ENCODE data around the gene ANAPC15.
A peak's percentile ranks its signal among the peaks of the same experiment; 100 is the strongest.

Gene ANAPC15

DNA sequence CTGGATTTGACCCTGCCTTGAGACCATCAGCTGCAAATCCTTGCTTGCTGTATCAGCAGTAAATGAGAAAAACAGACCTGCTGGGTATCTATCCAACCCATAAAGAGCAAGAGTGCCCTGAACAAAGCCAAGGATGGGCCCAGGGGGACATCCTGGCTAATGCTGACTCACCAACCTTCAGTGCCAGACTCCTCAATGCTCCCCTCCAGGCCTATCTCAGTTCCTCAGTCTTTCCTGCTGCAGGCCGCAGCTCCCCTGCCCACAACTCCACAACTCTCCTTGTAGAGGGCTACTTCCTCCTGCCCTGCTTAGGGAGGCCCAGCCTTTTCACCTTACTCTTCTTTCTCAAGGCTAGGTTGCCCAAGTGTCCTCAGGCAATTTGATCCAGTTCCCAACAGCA is 12.0 kb downstream of the ANAPC15 start:
- Histone ChIP-seq H3K4ac (ENCODE audit: low read depth in 1 of 2, low read length in 2 of 2) (no peak overlapping the region), H3K36me3 (ENCODE audit: control insufficient read depth in 1 of 2, insufficient read depth in 2 of 2, low read depth in 1 of 2, low read length in 2 of 2) (peaks cover 27 to 49% of the 10 kb centered on the region in 2 experiments), H2BK15ac (ENCODE audit: low read depth, poor library complexity, severe bottlenecking) (no peak overlapping the region), H2BK12ac (ENCODE audit: low read length in 2 of 2) (no peak overlapping the region), H3K14ac (ENCODE audit: low read length in 2 of 2) (no peak overlapping the region), H3K9ac (ENCODE audit: low read length) (peak overlapping the region; percentile 99), H3K18ac (ENCODE audit: low read depth in 1 of 2, low read length in 2 of 2) (no peak overlapping the region), H3K4me3 (ENCODE audit: insufficient read depth in 1 of 2, low read depth in 1 of 2, low read length in 2 of 2) (peak overlapping the region in 1 of 2 experiments; percentile 88), H2AFZ (ENCODE audit: low read depth, low read length) (no peak overlapping the region), H2AK5ac (ENCODE audit: low read length, severe bottlenecking) (no peak overlapping the region), H4K8ac (ENCODE audit: low read length) (no peak overlapping the region), H3K4me1 (ENCODE audit: control insufficient read depth, insufficient read depth, low read depth, low read length) (peaks cover 10% of the 10 kb centered on the region), H3K27me3 (ENCODE audit: control insufficient read depth in 1 of 2, insufficient read depth in 1 of 2, low read length in 2 of 2) (no peaks in the 10 kb centered on the region), H2BK5ac (ENCODE audit: low read depth, low read length, poor library complexity, severe bottlenecking) (no peak overlapping the region), H3K27ac (ENCODE audit: low read length, poor library complexity, severe bottlenecking) (no peak overlapping the region), H3K9me3 (ENCODE audit: control insufficient read depth, low read length) (no peaks in the 10 kb centered on the region), H3K79me1 (replicated peaks; ENCODE audit: low read length, poor library complexity, severe bottlenecking) (peaks cover 38% of the 10 kb centered on the region), H3K4me2 (ENCODE audit: low read length, poor library complexity, severe bottlenecking) (no peak overlapping the region), H2BK120ac (ENCODE audit: low read depth, low read length) (no peak overlapping the region), H3K23ac (ENCODE audit: low read length in 2 of 2) (no peak overlapping the region), H4K91ac (ENCODE audit: low read length) (no peak overlapping the region)
- 100% methylated on average over 1 of the region's 1 CpG for WGBS
- DNase-seq: no peak

DNA sequence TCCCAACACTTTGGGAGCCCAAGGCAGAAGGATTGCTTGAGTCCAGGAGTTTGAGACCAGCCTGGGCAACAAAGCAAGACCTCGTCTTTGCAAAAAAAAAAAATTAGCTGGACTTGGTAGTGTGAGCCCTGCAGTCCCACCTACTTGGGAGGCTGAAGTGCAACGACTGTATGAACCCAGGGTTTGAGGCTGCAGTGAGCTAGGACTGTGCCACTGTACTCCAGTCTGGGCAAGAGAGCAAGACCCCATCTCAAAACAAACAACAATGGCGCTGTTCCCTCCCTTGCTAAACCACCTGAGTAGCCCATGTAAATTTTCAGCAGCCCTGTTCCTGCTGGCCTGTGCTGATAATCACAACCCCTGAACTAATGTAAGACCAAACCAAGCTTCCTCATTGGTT is 12.5 kb downstream of the ANAPC15 start:
- peak overlapping the region; percentile 99 for H3K9ac ChIP-seq (ENCODE audit: low read length)
- H3K4me1 ChIP-seq (ENCODE audit: control insufficient read depth, insufficient read depth, low read depth, low read length): peaks cover 10% of the 10 kb centered on the region
- H3K18ac ChIP-seq (ENCODE audit: low read depth in 1 of 2, low read length in 2 of 2): no peak overlapping the region
- H2BK120ac ChIP-seq (ENCODE audit: low read depth, low read length): no peak overlapping the region
- no peak overlapping the region for H2AFZ ChIP-seq (ENCODE audit: low read depth, low read length)
- no peak overlapping the region for H2BK5ac ChIP-seq (ENCODE audit: low read depth, low read length, poor library complexity, severe bottlenecking)
- H2BK15ac ChIP-seq (ENCODE audit: low read depth, poor library complexity, severe bottlenecking): no peak overlapping the region
- no peak overlapping the region for H4K91ac ChIP-seq (ENCODE audit: low read length)
- H3K4me3 ChIP-seq (ENCODE audit: insufficient read depth in 1 of 2, low read depth in 1 of 2, low read length in 2 of 2): peak overlapping the region in 1 of 2 experiments; percentile 88
- H3K4ac ChIP-seq (ENCODE audit: low read depth in 1 of 2, low read length in 2 of 2): no peak overlapping the region
- no peak overlapping the region for H2BK12ac ChIP-seq (ENCODE audit: low read length in 2 of 2)
- no peaks in the 10 kb centered on the region for H3K27me3 ChIP-seq (ENCODE audit: control insufficient read depth in 1 of 2, insufficient read depth in 1 of 2, low read length in 2 of 2)
- no peak overlapping the region for H3K23ac ChIP-seq (ENCODE audit: low read length in 2 of 2)
- peaks cover 40% of the 10 kb centered on the region for H3K79me1 ChIP-seq (replicated peaks; ENCODE audit: low read length, poor library complexity, severe bottlenecking)
- no peak for DNase-seq
- no peaks in the 10 kb centered on the region for H3K9me3 ChIP-seq (ENCODE audit: control insufficient read depth, low read length)
- H3K27ac ChIP-seq (ENCODE audit: low read length, poor library complexity, severe bottlenecking): no peak overlapping the region
- no peak overlapping the region for H2AK5ac ChIP-seq (ENCODE audit: low read length, severe bottlenecking)
- H3K4me2 ChIP-seq (ENCODE audit: low read length, poor library complexity, severe bottlenecking): no peak overlapping the region
- WGBS: 93% methylated on average over 3 of the region's 3 CpGs
- H4K8ac ChIP-seq (ENCODE audit: low read length): no peak overlapping the region
- no peak overlapping the region for H3K14ac ChIP-seq (ENCODE audit: low read length in 2 of 2)
- peaks cover 32 to 54% of the 10 kb centered on the region in 2 experiments for H3K36me3 ChIP-seq (ENCODE audit: control insufficient read depth in 1 of 2, insufficient read depth in 2 of 2, low read depth in 1 of 2, low read length in 2 of 2)

DNA sequence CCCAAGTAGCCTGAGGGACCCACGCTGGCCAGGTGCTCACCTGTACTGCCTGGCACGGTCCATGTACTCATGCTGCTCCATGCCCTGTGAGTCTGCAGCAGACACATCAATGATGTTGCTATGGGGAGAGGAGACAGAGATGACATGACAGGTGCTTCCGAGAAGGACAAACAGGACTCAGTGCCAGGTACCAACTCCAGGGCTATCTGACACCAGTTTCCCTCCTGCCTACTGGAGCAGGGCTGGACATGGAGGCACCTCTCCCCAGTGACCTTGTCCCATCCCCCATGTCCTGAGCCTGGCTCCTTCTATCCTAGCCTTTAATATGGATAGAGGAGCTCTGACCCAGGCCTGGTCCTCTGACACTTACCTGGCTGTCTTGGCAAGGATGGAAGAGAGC is 13.8 kb downstream of the ANAPC15 start:
- H2BK12ac ChIP-seq (ENCODE audit: low read length in 2 of 2): no peak overlapping the region
- H3K4me3 ChIP-seq (ENCODE audit: insufficient read depth in 1 of 2, low read depth in 1 of 2, low read length in 2 of 2): no peak overlapping the region
- H4K91ac ChIP-seq (ENCODE audit: low read length): no peak overlapping the region
- H3K18ac ChIP-seq (ENCODE audit: low read depth in 1 of 2, low read length in 2 of 2): no peak overlapping the region
- WGBS: 100% methylated on average over 3 of the region's 3 CpGs
- H3K9me3 ChIP-seq (ENCODE audit: control insufficient read depth, low read length): no peaks in the 10 kb centered on the region
- no peak overlapping the region for H3K9ac ChIP-seq (ENCODE audit: low read length)
- no peak overlapping the region for H3K23ac ChIP-seq (ENCODE audit: low read length in 2 of 2)
- DNase-seq: no peak
- H2BK5ac ChIP-seq (ENCODE audit: low read depth, low read length, poor library complexity, severe bottlenecking): no peak overlapping the region
- peaks cover 10% of the 10 kb centered on the region for H3K4me1 ChIP-seq (ENCODE audit: control insufficient read depth, insufficient read depth, low read depth, low read length)
- no peak overlapping the region for H2BK15ac ChIP-seq (ENCODE audit: low read depth, poor library complexity, severe bottlenecking)
- no peak overlapping the region for H3K27ac ChIP-seq (ENCODE audit: low read length, poor library complexity, severe bottlenecking)
- H2AFZ ChIP-seq (ENCODE audit: low read depth, low read length): no peak overlapping the region
- no peaks in the 10 kb centered on the region for H3K27me3 ChIP-seq (ENCODE audit: control insufficient read depth in 1 of 2, insufficient read depth in 1 of 2, low read length in 2 of 2)
- no peak overlapping the region for H2AK5ac ChIP-seq (ENCODE audit: low read length, severe bottlenecking)
- H4K8ac ChIP-seq (ENCODE audit: low read length): no peak overlapping the region
- H3K79me1 ChIP-seq (replicated peaks; ENCODE audit: low read length, poor library complexity, severe bottlenecking): peaks cover 41% of the 10 kb centered on the region
- H3K36me3 ChIP-seq (ENCODE audit: control insufficient read depth in 1 of 2, insufficient read depth in 2 of 2, low read depth in 1 of 2, low read length in 2 of 2): peaks cover 38 to 64% of the 10 kb centered on the region in 2 experiments
- no peak overlapping the region for H3K4me2 ChIP-seq (ENCODE audit: low read length, poor library complexity, severe bottlenecking)
- no peak overlapping the region for H2BK120ac ChIP-seq (ENCODE audit: low read depth, low read length)
- no peak overlapping the region for H3K4ac ChIP-seq (ENCODE audit: low read depth in 1 of 2, low read length in 2 of 2)
- no peak overlapping the region for H3K14ac ChIP-seq (ENCODE audit: low read length in 2 of 2)

- H2BK12ac ChIP-seq (ENCODE audit: low read length in 2 of 2): no peak overlapping the region
- no peak overlapping the region for H3K27ac ChIP-seq (ENCODE audit: low read length, poor library complexity, severe bottlenecking)
- H3K23ac ChIP-seq (ENCODE audit: low read length in 2 of 2): no peak overlapping the region
- no peak overlapping the region for H3K4me3 ChIP-seq (ENCODE audit: insufficient read depth in 1 of 2, low read depth in 1 of 2, low read length in 2 of 2)
- no peak overlapping the region for H2BK120ac ChIP-seq (ENCODE audit: low read depth, low read length)
- no peak overlapping the region for H2BK15ac ChIP-seq (ENCODE audit: low read depth, poor library complexity, severe bottlenecking)
- no peak overlapping the region for H2AFZ ChIP-seq (ENCODE audit: low read depth, low read length)
- DNase-seq: peak; percentile 72
- peaks cover 23% of the 10 kb centered on the region for H3K79me1 ChIP-seq (replicated peaks; ENCODE audit: low read length, poor library complexity, severe bottlenecking)
- H4K8ac ChIP-seq (ENCODE audit: low read length): no peak overlapping the region
- no peak overlapping the region for H4K91ac ChIP-seq (ENCODE audit: low read length)
- no peaks in the 10 kb centered on the region for H3K9me3 ChIP-seq (ENCODE audit: control insufficient read depth, low read length)
- no peak overlapping the region for H3K14ac ChIP-seq (ENCODE audit: low read length in 2 of 2)
- peaks cover 2% of the 10 kb centered on the region for H3K4me1 ChIP-seq (ENCODE audit: control insufficient read depth, insufficient read depth, low read depth, low read length)
- 67% methylated on average over 3 of the region's 4 CpGs for WGBS
- no peak overlapping the region for H3K4ac ChIP-seq (ENCODE audit: low read depth in 1 of 2, low read length in 2 of 2)
- no peak overlapping the region for H3K18ac ChIP-seq (ENCODE audit: low read depth in 1 of 2, low read length in 2 of 2)
- no peaks in the 10 kb centered on the region for H3K27me3 ChIP-seq (ENCODE audit: control insufficient read depth in 1 of 2, insufficient read depth in 1 of 2, low read length in 2 of 2)
- no peak overlapping the region for H3K4me2 ChIP-seq (ENCODE audit: low read length, poor library complexity, severe bottlenecking)
- H3K9ac ChIP-seq (ENCODE audit: low read length): peak overlapping the region; percentile 46
- H3K36me3 ChIP-seq (ENCODE audit: control insufficient read depth in 1 of 2, insufficient read depth in 2 of 2, low read depth in 1 of 2, low read length in 2 of 2): peaks cover 20 to 59% of the 10 kb centered on the region in 2 experiments
- H2BK5ac ChIP-seq (ENCODE audit: low read depth, low read length, poor library complexity, severe bottlenecking): no peak overlapping the region
- H2AK5ac ChIP-seq (ENCODE audit: low read length, severe bottlenecking): no peak overlapping the region
These were observed 21.2 kb downstream of the ANAPC15 start for GRCh38 chr11:72091292-72091691.
